A673 (cell line): ENCODE data around the gene FAM89B. TPM values are rescaled to one million over a fixed set of nuclear protein-coding genes. Genes with fewer than 3 reads are reported as not detected.

Experiments used
- BruUV-seq: library from RNA; stranded (reverse); fragments of 400-500 nt; replicated peaks from 2 replicates; lab custom pipeline; 2021; lab: Mats Ljungman, UMichigan
- CTCF ChIA-PET: fragments of 300-600 bp; sonication (Branson Sonifier 250); formaldehyde crosslinking; loops from one replicate; lab custom pipeline; 2022; ENCODE audit warnings: antibody characterized with exemption; lab: Charles Lee
- POLR2A ChIA-PET: fragments of 300-600 bp; sonication (Branson Sonifier 250); formaldehyde crosslinking; loops from one replicate; lab custom pipeline; 2022; ENCODE audit warnings: antibody characterized with exemption; ENCODE audit not compliant: low non-redundant PET; lab: Charles Lee
- DNase-seq: peaks from one replicate; pipeline ENCODE4 v3.0.0-alpha.2; 2015; ENCODE audit warnings: low spot score
- H3K27ac ChIP-seq: fragments of 200-600 bp; sonication (generic); 2 replicates; pipeline ENCODE4 v1.5.1; 2016; ENCODE audit warnings: mixed run types, low read depth, mild to moderate bottlenecking, mixed read lengths, antibody characterized with exemption, low read length; ENCODE audit not compliant: poor library complexity, severe bottlenecking
- H3K27me3 ChIP-seq: fragments of 200-600 bp; sonication (generic); replicated peaks from 2 replicates; pipeline ENCODE4 v1.6.1; 2017; ENCODE audit warnings: mixed run types, low read depth, mild to moderate bottlenecking, mixed read lengths, antibody characterized with exemption, low read length; ENCODE audit not compliant: insufficient read depth, poor library complexity
- H3K36me3 ChIP-seq: fragments of 200-600 bp; sonication (generic); 2 replicates; pipeline ENCODE4 v1.6.1; 2016; ENCODE audit warnings: mixed run types, mild to moderate bottlenecking, mixed read lengths, antibody characterized with exemption, low read length; ENCODE audit not compliant: insufficient read depth, poor library complexity, severe bottlenecking
- H3K4me1 ChIP-seq: fragments of 200-600 bp; sonication (generic); 2 replicates; pipeline ENCODE4 v1.6.1; 2017; ENCODE audit warnings: mixed run types, mild to moderate bottlenecking, mixed read lengths, antibody characterized with exemption, low read length; ENCODE audit not compliant: insufficient read depth, poor library complexity, severe bottlenecking
- H3K4me3 ChIP-seq: fragments of 200-600 bp; sonication (generic); 2 replicates; pipeline ENCODE4 v1.5.1; 2016; ENCODE audit warnings: low read depth, mixed run types, mild to moderate bottlenecking, mixed read lengths, low read length; ENCODE audit not compliant: poor library complexity, severe bottlenecking
- H3K9me3 ChIP-seq: fragments of 200-600 bp; sonication (generic); 2 replicates; pipeline ENCODE4 v1.6.1; 2016; ENCODE audit warnings: mixed run types, low read depth, mild to moderate bottlenecking, mixed read lengths, antibody characterized with exemption, low read length; ENCODE audit not compliant: poor library complexity, severe bottlenecking
- EZH2 ChIP-seq: fragments of 200-600 bp; sonication (generic); IDR thresholded peaks from 2 replicates; pipeline ENCODE4 v1.6.1; 2017; ENCODE audit warnings: borderline replicate concordance, low read depth, mild to moderate bottlenecking, mixed read lengths, antibody characterized with exemption, low read length; ENCODE audit not compliant: poor library complexity, severe bottlenecking
- intact Hi-C: fragments of 100-400 bp; cut with micrococcal nuclease; formaldehyde crosslinking; loops from one replicate; pipeline ENCODE4 v1.10.0; 2022; ENCODE audit not compliant: unreplicated experiment
- total RNA-seq: library from RNA; stranded (reverse); gene quantifications from 2 replicates; pipeline ENCODE4 v1.2.3, GENCODE V29; 2021
- TF ChIP-seq, protein P1 (sequence below): fragments of 300-800, 200-600 bp; sonication (generic); conservative IDR thresholded peaks from 2 replicates; pipeline ENCODE4 v1.5.1; 2017; ENCODE audit warnings: low read depth, mild to moderate bottlenecking, antibody characterized with exemption, low read length, moderate library complexity, mixed read lengths

FAM89B gene
- total RNA-seq, 1 experiment from 2014 or later, result 88.3 TPM

DNA sequence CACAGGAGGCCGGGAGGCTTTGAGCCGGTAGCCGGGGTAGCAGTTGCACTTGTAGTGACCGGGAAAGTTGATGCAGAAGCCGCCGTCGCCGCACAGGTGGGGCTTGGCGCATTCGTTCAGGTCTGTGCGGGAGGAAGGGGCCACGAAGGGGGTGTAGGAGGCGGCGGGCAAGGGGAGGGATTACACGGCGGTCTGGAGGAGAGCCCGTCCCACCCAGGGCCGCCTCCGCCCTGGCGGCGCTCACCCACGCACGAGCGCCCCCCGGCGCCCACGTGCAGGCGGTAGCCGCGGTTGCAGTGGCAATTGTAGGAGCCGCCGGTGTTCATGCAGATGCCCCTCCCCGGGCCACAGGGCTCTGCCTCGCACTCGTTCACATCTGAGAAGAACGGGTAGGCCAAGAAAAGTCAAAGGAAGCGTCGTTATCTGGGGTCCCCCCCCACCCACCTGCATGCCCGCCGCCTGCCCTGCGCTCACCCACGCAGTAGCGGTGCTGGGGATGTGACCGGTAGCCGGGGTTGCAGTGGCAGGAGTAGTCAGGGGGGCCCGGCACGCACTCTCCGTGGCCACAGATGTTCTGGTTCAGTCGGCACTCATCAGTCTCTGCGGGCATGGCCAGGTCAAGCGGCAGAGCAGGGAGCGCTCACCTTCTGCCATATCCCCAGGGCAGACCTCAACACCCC, 24.8 kb upstream of the FAM89B start:
- BruUV-seq, result no TSS peak
- no peaks in the 10 kb centered on the region for H3K9me3 ChIP-seq
- no peak overlapping the region for H3K4me3 ChIP-seq
- TF ChIP-seq, protein P1, sequence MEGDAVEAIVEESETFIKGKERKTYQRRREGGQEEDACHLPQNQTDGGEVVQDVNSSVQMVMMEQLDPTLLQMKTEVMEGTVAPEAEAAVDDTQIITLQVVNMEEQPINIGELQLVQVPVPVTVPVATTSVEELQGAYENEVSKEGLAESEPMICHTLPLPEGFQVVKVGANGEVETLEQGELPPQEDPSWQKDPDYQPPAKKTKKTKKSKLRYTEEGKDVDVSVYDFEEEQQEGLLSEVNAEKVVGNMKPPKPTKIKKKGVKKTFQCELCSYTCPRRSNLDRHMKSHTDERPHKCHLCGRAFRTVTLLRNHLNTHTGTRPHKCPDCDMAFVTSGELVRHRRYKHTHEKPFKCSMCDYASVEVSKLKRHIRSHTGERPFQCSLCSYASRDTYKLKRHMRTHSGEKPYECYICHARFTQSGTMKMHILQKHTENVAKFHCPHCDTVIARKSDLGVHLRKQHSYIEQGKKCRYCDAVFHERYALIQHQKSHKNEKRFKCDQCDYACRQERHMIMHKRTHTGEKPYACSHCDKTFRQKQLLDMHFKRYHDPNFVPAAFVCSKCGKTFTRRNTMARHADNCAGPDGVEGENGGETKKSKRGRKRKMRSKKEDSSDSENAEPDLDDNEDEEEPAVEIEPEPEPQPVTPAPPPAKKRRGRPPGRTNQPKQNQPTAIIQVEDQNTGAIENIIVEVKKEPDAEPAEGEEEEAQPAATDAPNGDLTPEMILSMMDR, result no peak
- TF ChIP-seq EZH2, result no peak
- no peak overlapping the region for H3K27ac ChIP-seq
- H3K27me3 ChIP-seq, result no peaks in the 10 kb centered on the region
- H3K4me1 ChIP-seq, result peaks cover 16% of the 10 kb centered on the region
- intact Hi-C loops, result no loop called here
- peaks cover 11% of the 10 kb centered on the region for H3K36me3 ChIP-seq
- ChIA-PET POLR2A (no interaction called here), CTCF (no interaction called here)
- no peak for DNase-seq

DNA sequence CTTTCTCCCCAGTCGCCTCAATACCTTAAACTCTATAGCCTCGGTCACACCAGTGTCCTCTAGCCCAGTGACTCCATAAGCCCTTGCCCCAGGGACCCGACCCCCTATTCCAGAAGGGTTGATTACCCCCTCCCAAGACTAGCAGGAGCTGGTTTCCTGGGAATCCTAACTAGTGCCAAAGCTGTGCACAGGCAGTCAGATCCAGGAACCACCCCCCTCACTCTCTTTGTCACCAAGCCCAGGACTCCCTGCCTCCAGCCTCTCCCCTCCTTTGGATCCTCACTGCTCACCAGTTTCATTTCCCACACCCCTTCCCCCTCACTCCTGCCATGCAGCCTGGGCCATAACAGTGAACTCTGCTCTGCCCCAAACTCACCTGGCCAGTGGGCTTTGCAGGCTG, 23.9 kb upstream of the FAM89B start:
- Histone ChIP-seq H3K27ac (no peak overlapping the region), H3K4me3 (no peak overlapping the region), H3K4me1 (peaks cover 16% of the 10 kb centered on the region), H3K36me3 (peaks cover 11% of the 10 kb centered on the region), H3K27me3 (no peaks in the 10 kb centered on the region), H3K9me3 (no peaks in the 10 kb centered on the region)
- TF ChIP-seq, protein P1, result no peak
- TF ChIP-seq EZH2, result no peak
- intact Hi-C loops, result no loop called here
- ChIA-PET POLR2A (no interaction called here), CTCF (no interaction called here)
- BruUV-seq, result no TSS peak
- DNase-seq, result no peak

DNA sequence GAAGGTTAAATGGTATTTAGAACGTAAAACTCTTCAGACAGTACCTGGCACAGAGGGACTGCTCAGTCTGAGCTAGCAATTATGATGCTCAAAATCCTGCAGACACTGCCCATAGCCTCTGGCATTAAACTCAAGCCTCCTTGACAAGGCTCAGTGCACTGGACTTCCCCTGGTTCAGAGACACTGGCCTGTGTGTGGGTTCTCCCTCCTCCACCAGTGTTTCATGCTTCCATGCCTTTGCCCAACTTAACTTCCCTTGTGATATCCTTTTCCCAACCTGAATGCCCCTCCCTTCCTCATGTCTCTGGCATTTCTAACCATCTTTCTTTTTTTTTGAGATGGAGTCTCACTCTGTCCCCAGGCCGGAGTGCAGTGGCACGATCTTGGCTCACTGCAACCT, 23.2 kb upstream of the FAM89B start:
- intact Hi-C loops, result no loop called here
- CTCF ChIA-PET, result no interaction called here
- POLR2A ChIA-PET, result interaction anchor here (0.7 kb wide), 1 partner anchor 10 kb away, joined by 4 read pairs; no protein-coding TSS in a partner anchor
- H3K36me3 ChIP-seq, result peaks cover 11% of the 10 kb centered on the region
- no peaks in the 10 kb centered on the region for H3K27me3 ChIP-seq
- H3K4me1 ChIP-seq, result peaks cover 16% of the 10 kb centered on the region
- DNase-seq, result no peak
- no TSS peak for BruUV-seq
- no peaks in the 10 kb centered on the region for H3K9me3 ChIP-seq
- H3K27ac ChIP-seq, result no peak overlapping the region
- no peak overlapping the region for H3K4me3 ChIP-seq
- TF ChIP-seq, protein P1, result no peak
- no peak for TF ChIP-seq EZH2
